NT2/D1 (cell line): ENCODE results near the gene MAP7.
"Not testable (repeated sequence)": the region's sequence is repeated elsewhere in the genome, so short reads cannot be mapped to it uniquely, and the experiment has no call there.

Source experiments
- DNase-seq: peaks from one replicate; pipeline ENCODE4 v3.0.0-alpha.2; 2011; ENCODE audit warnings: low read depth, low spot score
- H3K27me3 ChIP-seq: 2 replicates; pipeline ENCODE4 v1.6.0; 2011; ENCODE audit warnings: mild to moderate bottlenecking; ENCODE audit not compliant: insufficient read length, insufficient read depth
- H3K36me3 ChIP-seq: 2 replicates; pipeline ENCODE4 v1.6.1; 2011; ENCODE audit warnings: mild to moderate bottlenecking, low read length, mixed read lengths; ENCODE audit not compliant: insufficient read depth, insufficient read length
- H3K4me1 ChIP-seq: 2 replicates; pipeline ENCODE4 v1.5.1; 2011; ENCODE audit not compliant: insufficient read depth, insufficient read length
- H3K4me3 ChIP-seq: 2 replicates; pipeline ENCODE4 v1.5.1; 2011; ENCODE audit warnings: low read depth; ENCODE audit not compliant: insufficient read length
- H3K9ac ChIP-seq: 2 replicates; pipeline ENCODE4 v1.6.0; 2011; ENCODE audit warnings: low read depth; ENCODE audit not compliant: insufficient read length
- H3K9me3 ChIP-seq: 2 replicates; pipeline ENCODE4 v1.5.1; 2011; ENCODE audit warnings: mild to moderate bottlenecking, low read length; ENCODE audit not compliant: insufficient read depth
- SUZ12 ChIP-seq: IDR thresholded peaks from 2 replicates; pipeline ENCODE4 v1.6.1; 2011; ENCODE audit not compliant: insufficient read length, insufficient read depth; ENCODE audit errors: extremely low read depth
- YY1 ChIP-seq: IDR thresholded peaks from 2 replicates; pipeline ENCODE4 v1.6.1; 2011; ENCODE audit not compliant: insufficient read length, insufficient read depth
- ZNF274 ChIP-seq: IDR thresholded peaks from 2 replicates; pipeline ENCODE4 v1.6.1; 2011; ENCODE audit warnings: mild to moderate bottlenecking, low read depth, low read length

Gene MAP7

DNA sequence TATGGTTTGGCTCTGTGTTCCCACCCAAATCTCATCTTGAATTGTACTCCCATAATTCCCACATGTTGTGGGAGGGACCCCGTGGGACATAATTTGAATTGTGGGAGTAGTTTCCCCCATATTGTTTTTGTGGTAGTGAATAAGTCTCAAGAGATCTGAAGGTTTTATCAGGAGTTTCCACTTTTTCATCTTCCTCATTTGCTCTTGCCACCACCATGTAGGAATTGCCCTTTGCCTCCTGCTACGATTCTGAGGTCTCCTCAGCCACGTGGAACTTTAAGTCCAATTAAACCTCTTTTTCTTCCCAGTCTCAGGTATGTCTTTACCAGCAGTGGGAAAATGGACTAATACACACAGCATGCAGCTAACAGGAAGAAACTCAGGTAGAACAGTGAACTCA is 151.8 kb downstream of the MAP7 start:
- Histone ChIP-seq H3K36me3 (no peaks in the 10 kb centered on the region), H3K4me3 (no peak overlapping the region), H3K4me1 (no peaks in the 10 kb centered on the region), H3K9me3 (no peaks in the 10 kb centered on the region; the same call in 1 of the 2 replicates), H3K27me3 (no peaks in the 10 kb centered on the region), H3K9ac (no peak overlapping the region)
- DNase-seq: no peak
- no peak for TF ChIP-seq SUZ12
- TF ChIP-seq YY1: no peak
- TF ChIP-seq ZNF274: no peak

DNA sequence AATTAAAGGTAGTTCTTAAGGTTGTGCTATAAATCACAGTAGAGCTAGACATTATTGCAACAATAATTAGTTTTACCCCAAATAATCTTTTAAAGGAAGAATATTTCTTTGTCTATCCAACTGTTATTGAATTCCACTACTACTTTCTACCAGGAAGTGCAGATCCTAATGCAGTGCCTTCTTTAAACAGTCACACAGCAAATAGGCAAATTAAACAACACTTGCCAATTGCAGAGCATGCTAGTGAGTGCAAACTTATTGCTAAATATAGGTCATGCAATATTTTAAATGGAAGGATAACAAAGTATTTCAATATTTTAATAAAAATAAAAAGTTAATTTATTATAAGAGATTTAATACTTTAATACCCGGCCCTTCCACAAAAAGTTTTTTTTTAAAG is 153.3 kb downstream of the MAP7 start:
- Histone ChIP-seq H3K4me1 (no peaks in the 10 kb centered on the region), H3K9ac (no peak overlapping the region), H3K27me3 (no peaks in the 10 kb centered on the region), H3K36me3 (no peaks in the 10 kb centered on the region), H3K4me3 (no peak overlapping the region), H3K9me3 (no peaks in the 10 kb centered on the region; the same call in 1 of the 2 replicates)
- no peak for DNase-seq
- TF ChIP-seq YY1 (no peak), SUZ12 (no peak), ZNF274 (no peak)

DNA sequence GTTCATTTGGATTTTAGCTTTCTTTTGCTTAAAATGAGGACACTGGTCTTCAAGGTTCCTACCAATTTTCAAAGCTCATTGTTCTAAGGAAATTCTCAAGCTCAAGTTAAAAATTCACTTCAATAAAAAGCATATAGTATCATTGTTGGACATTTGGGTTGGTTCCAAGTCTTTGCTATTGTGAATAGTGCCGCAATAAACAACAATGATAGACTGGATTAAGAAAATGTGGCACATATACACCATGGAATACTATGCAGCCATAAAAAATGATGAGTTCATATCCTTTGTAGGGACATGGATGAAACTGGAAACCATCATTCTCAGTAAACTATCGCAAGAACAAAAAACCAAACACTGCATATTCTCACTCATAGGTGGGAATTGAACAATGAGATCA is 159.3 kb downstream of the MAP7 start:
- H3K4me1 ChIP-seq, DNase-seq: not testable (repeated sequence)

DNA sequence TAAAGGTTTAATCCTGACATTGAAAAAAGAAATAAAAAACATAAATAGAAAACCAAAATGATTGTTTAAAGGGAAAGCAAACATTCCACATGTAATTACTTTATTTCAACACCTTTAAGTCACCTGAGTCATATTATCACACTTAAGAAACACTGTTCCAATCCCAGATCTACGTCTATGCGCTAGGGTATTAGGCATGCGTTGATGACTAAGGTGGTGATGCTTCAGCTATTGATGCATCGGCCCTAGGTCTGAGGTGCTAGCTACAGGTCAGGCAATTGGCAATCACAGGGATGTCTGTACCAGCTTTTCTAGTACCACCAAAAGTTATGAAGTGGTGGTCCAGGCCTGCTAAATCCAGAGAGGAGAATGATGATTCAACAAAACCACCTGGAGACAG is 162.9 kb downstream of the MAP7 start:
- no peaks in the 10 kb centered on the region for H3K27me3 ChIP-seq
- H3K9ac ChIP-seq: no peak overlapping the region
- DNase-seq: no peak
- H3K4me1 ChIP-seq: no peaks in the 10 kb centered on the region
- H3K36me3 ChIP-seq: no peaks in the 10 kb centered on the region
- H3K4me3 ChIP-seq: no peak overlapping the region
- TF ChIP-seq SUZ12: no peak
- no peak for TF ChIP-seq ZNF274
- no peak for TF ChIP-seq YY1
- no peaks in the 10 kb centered on the region for H3K9me3 ChIP-seq

More for the DNA sequence above, 159.3 kb downstream of the MAP7 start:
- not testable (repeated sequence) for H3K4me3 ChIP-seq, H3K9me3 ChIP-seq, H3K36me3 ChIP-seq, H3K9ac ChIP-seq, H3K27me3 ChIP-seq

DNA sequence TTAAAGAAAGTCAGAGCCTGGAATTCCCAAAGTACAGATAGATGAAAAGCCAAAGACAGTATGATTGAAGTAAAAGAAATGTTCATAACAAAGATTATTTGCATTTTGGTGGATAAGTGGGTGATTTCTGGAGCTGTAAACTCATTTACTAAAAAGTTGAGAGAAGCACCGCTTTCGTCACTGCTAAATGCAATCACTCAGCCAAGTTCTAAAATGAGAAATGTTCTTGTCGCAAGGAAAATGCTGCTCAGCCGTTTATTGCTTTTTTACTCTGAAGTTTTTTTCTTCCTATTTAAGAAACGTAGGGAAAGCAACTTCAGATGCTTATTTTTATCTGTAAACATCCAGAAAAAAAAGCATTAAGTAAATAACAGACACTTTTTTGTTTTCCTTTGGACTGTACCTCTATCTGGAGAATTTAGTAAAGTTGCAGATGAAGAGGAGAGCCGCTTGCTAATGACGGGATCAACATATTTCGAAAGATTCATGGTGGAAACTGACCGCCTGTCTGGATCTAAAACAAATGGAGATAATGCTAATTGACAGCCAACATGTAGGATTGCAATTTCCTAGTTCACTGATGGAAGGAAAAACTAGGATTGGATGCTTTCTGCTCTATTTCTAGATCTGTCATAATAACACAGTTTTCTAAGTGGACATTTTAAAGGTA is 166.8 kb downstream of the MAP7 start:
- no peaks in the 10 kb centered on the region for H3K9me3 ChIP-seq
- H3K4me1 ChIP-seq: no peaks in the 10 kb centered on the region
- no peaks in the 10 kb centered on the region for H3K27me3 ChIP-seq
- DNase-seq: no peak
- no peak overlapping the region for H3K4me3 ChIP-seq
- H3K36me3 ChIP-seq: no peaks in the 10 kb centered on the region
- H3K9ac ChIP-seq: no peak overlapping the region
- TF ChIP-seq YY1 (no peak), ZNF274 (no peak), SUZ12 (no peak)

DNA sequence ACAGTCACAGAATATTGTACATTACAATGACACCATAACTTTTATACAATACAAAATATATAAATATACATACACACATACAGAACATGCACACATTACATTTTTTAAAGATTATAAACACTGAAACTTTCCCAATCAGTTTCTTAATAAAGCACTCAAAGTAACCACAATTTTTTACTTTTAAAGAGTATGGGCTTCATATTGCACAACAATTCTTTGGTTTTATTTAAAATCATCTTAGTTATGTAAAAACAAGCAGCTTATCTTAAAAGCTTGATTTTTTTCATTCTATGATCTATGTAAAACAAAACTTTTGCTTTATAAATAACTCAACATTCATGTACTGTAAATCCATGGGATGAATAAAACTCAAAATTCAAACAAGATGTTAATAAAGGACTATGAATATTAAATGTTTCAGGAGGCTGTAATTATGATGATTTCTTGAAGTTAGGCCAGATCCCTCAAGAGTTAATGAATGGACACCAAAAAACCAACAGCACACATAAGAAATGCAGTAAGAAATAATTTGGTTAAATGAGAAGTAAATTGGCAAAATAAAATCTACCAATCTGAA is 167.5 kb downstream of the MAP7 start:
- H3K36me3 ChIP-seq: no peaks in the 10 kb centered on the region
- H3K27me3 ChIP-seq: no peaks in the 10 kb centered on the region
- H3K9me3 ChIP-seq: no peaks in the 10 kb centered on the region
- no peak overlapping the region for H3K9ac ChIP-seq
- no peak for DNase-seq
- no peaks in the 10 kb centered on the region for H3K4me1 ChIP-seq
- H3K4me3 ChIP-seq: no peak overlapping the region
- TF ChIP-seq SUZ12 (no peak), YY1 (no peak), ZNF274 (no peak)

DNA sequence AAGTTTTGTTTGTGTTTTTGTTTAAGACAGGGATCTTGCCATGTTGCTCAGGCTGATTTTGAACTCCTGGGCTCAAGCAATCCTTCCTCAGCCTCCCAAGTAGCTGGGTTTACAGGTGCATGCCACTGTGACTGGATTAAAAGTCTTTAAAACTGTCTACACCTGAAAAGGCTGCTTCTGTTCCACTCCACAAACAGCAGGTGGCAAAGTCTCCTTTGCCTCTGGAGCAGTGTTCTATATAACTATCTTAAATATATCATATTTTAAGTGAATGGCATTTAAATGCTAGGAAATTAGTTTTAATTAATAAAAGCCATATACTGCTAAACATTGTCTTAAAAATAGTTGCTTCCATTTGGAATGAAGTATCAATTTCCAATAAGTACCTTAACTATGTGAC is 171.3 kb downstream of the MAP7 start:
- H3K9me3 ChIP-seq: no peaks in the 10 kb centered on the region
- no peak for DNase-seq
- H3K27me3 ChIP-seq: no peaks in the 10 kb centered on the region
- no peaks in the 10 kb centered on the region for H3K36me3 ChIP-seq
- TF ChIP-seq SUZ12 (no peak), YY1 (no peak), ZNF274 (no peak)
- H3K4me1 ChIP-seq: no peaks in the 10 kb centered on the region
- no peak overlapping the region for H3K4me3 ChIP-seq
- H3K9ac ChIP-seq: no peak overlapping the region

DNA sequence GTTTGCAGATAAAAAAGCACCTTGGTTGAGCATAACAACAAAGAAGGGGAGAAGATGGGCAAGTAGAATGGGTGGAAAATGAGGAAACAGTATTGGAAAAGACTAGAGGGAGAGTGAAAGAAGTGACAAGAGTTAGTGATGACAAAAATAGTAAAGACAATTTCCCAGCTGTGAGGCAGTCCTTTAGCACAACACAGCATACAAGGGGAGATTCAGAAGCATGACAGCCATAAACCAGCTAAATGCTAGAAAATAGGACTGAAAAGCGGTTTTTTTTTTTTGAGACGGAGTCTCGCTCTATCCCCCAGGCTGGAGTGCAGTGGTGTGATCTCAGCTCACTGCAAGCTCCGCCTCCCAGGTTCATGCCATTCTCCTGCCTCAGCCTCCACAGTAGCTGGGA is 174.4 kb downstream of the MAP7 start:
- H3K4me1 ChIP-seq, H3K4me3 ChIP-seq, H3K36me3 ChIP-seq, DNase-seq, H3K9me3 ChIP-seq, H3K27me3 ChIP-seq, H3K9ac ChIP-seq: not testable (repeated sequence)
